Heart left ventricle (tissue), 16 donors: ENCODE data around the gene CUX1. TPM values are rescaled to one million over a fixed set of nuclear protein-coding genes. Genes with fewer than 3 reads are reported as not detected.

ENCODE experiments used
- ATAC-seq, 4 donors: fragments of 200-7000 bp; cut with Tn5 transposase; one replicate each; pipeline ENCODE4 v1.9.1; 2020 to 2022; ENCODE audit warnings: moderate library complexity in 4 of 4, mild to moderate bottlenecking in 3 of 4, moderate number of reproducible peaks in 1 of 4
- DNase-seq, 5 donors: peaks; one replicate each; pipeline ENCODE4 v3.0.0-alpha.2; 2020
- H3K27ac ChIP-seq, 12 donors: fragments of 200-600 bp; sonication (generic) in 4 of 12; one replicate each; pipeline versions ENCODE4 v1.5.0 to v1.8.0; 2016 to 2022; ENCODE audit warnings: mild to moderate bottlenecking in 2 of 12
- H3K27me3 ChIP-seq, 9 donors: fragments of 200-600 bp; sonication (generic) in 2 of 9; one replicate each; pipeline versions ENCODE4 v1.5.1 to v1.8.0; 2016 to 2022; ENCODE audit warnings: mild to moderate bottlenecking in 3 of 9
- H3K36me3 ChIP-seq, 9 donors: fragments of 200-600 bp; sonication (generic) in 2 of 9; one replicate each; pipeline versions ENCODE4 v1.5.0 to v1.8.0; 2018 to 2022; ENCODE audit warnings: mild to moderate bottlenecking in 2 of 9
- H3K4me1 ChIP-seq, 12 donors: fragments of 200-600 bp; sonication (generic) in 4 of 12; one replicate each; pipeline versions ENCODE4 v1.5.0 to v1.8.0; 2016 to 2022; ENCODE audit warnings: mild to moderate bottlenecking in 3 of 12
- H3K4me3 ChIP-seq, 12 donors: fragments of 200-600 bp; sonication (generic) in 4 of 12; one replicate each; pipeline versions ENCODE4 v1.5.0 to v1.8.0; 2017 to 2022; ENCODE audit warnings: mild to moderate bottlenecking in 9 of 12, moderate library complexity in 4 of 12
- H3K9me3 ChIP-seq, 12 donors: fragments of 200-600 bp; sonication (generic) in 4 of 12; one replicate each; pipeline versions ENCODE4 v1.5.0 to v1.8.0; 2016 to 2022; ENCODE audit warnings: mild to moderate bottlenecking in 1 of 12
- CTCF ChIP-seq, 12 donors: fragments of 200-600 bp; sonication (generic) in 4 of 12; IDR thresholded peaks; one replicate each; pipeline versions ENCODE4 v1.5.0 to v1.8.0; 2018 to 2022; ENCODE audit warnings: antibody characterized with exemption in 12 of 12, mild to moderate bottlenecking in 5 of 12
- POLR2A ChIP-seq, 2 donors: fragments of 450-650 bp; IDR thresholded peaks; one replicate each; pipeline ENCODE4 v1.6.1; 2017; ENCODE audit warnings: antibody characterized with exemption in 2 of 2, mild to moderate bottlenecking in 2 of 2, moderate library complexity in 2 of 2
- WGBS, 4 donors: extraction: QIAGEN DNeasy Blood & Tissue Kit in 2 of 4; methylation state at CpG; one replicate each; pipeline versions ENCODE4 v1.1.5 to v1.1.7; 2013 to 2018; 5-methylcytosine and 5-hydroxymethylcytosine counted together
- intact Hi-C, 10 donors: fragments of 100-400 bp; cut with DNase I; formaldehyde crosslinking; loops; one replicate each; pipeline versions ENCODE4 v1.11.1 to v1.14.2; 2022
- polyA plus RNA-seq, 2 donors: library from polyadenylated mRNA; stranded (reverse); fragments of 200-250 nt; gene quantifications; one replicate each; pipeline ENCODE4 v1.2.3, GENCODE V29; 2013
- total RNA-seq, 9 donors: library from RNA; depleted of rRNA in 2 of 9; stranded (reverse); fragments of >200 nt in 2 of 9; fragmentation: NEBNext Ultra II Directional in 3 of 9; extraction: Animal tissue kit (Norgen Biotek cat#: 25700) in 3 of 9; gene quantifications; one replicate each; pipeline versions ENCODE4 v1.1.0 to v1.2.4, GENCODE V29; 2016 to 2023
- donor health status: ischemic (EF 13 %, LVEDD 7.1; RV severe dilation, severe dysfunction).
- donor health status: healthy with polysubstance abuse.
- donor health status: DM: no; HTN: yes; CAD: no.
- donor health status: DM: no; HTN: no; CAD: no.
- donor health status: ischemic (EF 25% LVEDD 6.9; RV normal size, moderate dysfunction).
- donor health status: ischemic (EF 25% LVEDD 5.7; RV mildly dilated, moderate dysfunction).
- donor health status: healthy.
- donor health status: DM: yes; HTN: yes; CAD: no.
- donor health status: ischemic (EF 35%, LVEDD 5.7; RV mildly dilated, moderate dysfunction).
- donor health status: nonischemic (EF 11% LVEDD 7.7; RV severe dilation, severe dysfunction).
- donor health status: DM: yes; HTN: yes; CAD: no.
- donor health status: PGD.
- donor health status: ischemic (EF 29% LVEDD 5.4; RV normal size, mild dysfunction).
- donor health status: nonischemic (EF 23%, LVEDD 6.1; RV moderate dilation, normal function).

The CUX1 gene
- total and polyA plus RNA-seq, 11 donors, result 51.9 to 173 (median 122) TPM

GRCh38 chr7:101947899-101948298 is 130.5 kb downstream of the CUX1 start:
- Histone ChIP-seq H3K36me3 (no peaks in the 10 kb centered on the region), H3K4me1 (peaks cover 2 to 66% (median 39%) of the 10 kb centered on the region in 12 donors), H3K9me3 (no peaks in the 10 kb centered on the region), H3K27me3 (no peaks in the 10 kb centered on the region), H3K4me3 (peak overlapping the region in 2 of 12 donors; percentile 5 to 11), H3K27ac (peak overlapping the region; percentile 67 to 90 (median 78))
- 12 to 26% (median 20%) methylated on average over 10 of the region's 10 CpGs for WGBS, 4 donors
- ATAC-seq (peak; percentile 63 to 80 (median 74)), DNase-seq (peak; percentile 81 to 89 (median 85))
- TF ChIP-seq CTCF (IDR thresholded peaks at IDR 0.05) (no peak), POLR2A (IDR thresholded peaks at IDR 0.05) (no peak)
- intact Hi-C loops, result no loop called here

GRCh38 chr7:101948650-101949049 is 131.2 kb downstream of the CUX1 start:
- TF ChIP-seq CTCF (IDR thresholded peaks at IDR 0.05), result no peak
- no peak for TF ChIP-seq POLR2A (IDR thresholded peaks at IDR 0.05)
- intact Hi-C loops, result no loop called here
- peak in 1 of 5 donors; percentile 60 for DNase-seq
- H3K27ac ChIP-seq, result peak overlapping the region; percentile 67 to 90 (median 78)
- no peaks in the 10 kb centered on the region for H3K9me3 ChIP-seq
- no peak overlapping the region for H3K4me3 ChIP-seq
- H3K27me3 ChIP-seq, result no peaks in the 10 kb centered on the region
- H3K36me3 ChIP-seq, result no peaks in the 10 kb centered on the region
- WGBS, 4 donors, result 56 to 66% (median 60%) methylated on average over 3 to 4 of the region's 4 CpGs
- ATAC-seq, result peak; percentile 5 to 40 (median 21)
- peaks cover 2 to 66% (median 44%) of the 10 kb centered on the region in 12 donors for H3K4me1 ChIP-seq

GRCh38 chr7:101950450-101951119 is 133.2 kb downstream of the CUX1 start:
- no peaks in the 10 kb centered on the region for H3K9me3 ChIP-seq
- no peaks in the 10 kb centered on the region for H3K27me3 ChIP-seq
- intact Hi-C loops, result loop anchor here in 1 of 10 donors (10.0 kb wide), 1 partner anchor 74 kb away; no protein-coding TSS in a partner anchor
- DNase-seq (no peak), ATAC-seq (no peak)
- no peaks in the 10 kb centered on the region for H3K36me3 ChIP-seq
- H3K4me3 ChIP-seq, result no peak overlapping the region
- 66 to 79% (median 71%) methylated on average over 4 of the region's 4 CpGs for WGBS, 4 donors
- TF ChIP-seq CTCF (IDR thresholded peaks at IDR 0.05), result no peak
- TF ChIP-seq POLR2A (IDR thresholded peaks at IDR 0.05), result no peak
- H3K4me1 ChIP-seq, result peaks cover 2 to 67% (median 52%) of the 10 kb centered on the region in 12 donors
- peak overlapping the region in 8 of 12 donors; percentile 6 to 90 (median 32) for H3K27ac ChIP-seq

- no peak for DNase-seq
- H3K27ac ChIP-seq, result peak overlapping the region in 4 of 12 donors; percentile 31 to 90 (median 84)
- TF ChIP-seq POLR2A (IDR thresholded peaks at IDR 0.05), result no peak
- TF ChIP-seq CTCF (IDR thresholded peaks at IDR 0.05), result no peak
- intact Hi-C loops, result loop anchor here in 1 of 10 donors (10.0 kb wide), 1 partner anchor 73 kb away; no protein-coding TSS in a partner anchor
- H3K4me1 ChIP-seq, result peaks cover 2 to 72% (median 54%) of the 10 kb centered on the region in 12 donors
- 94 to 96% (median 95%) methylated on average over 6 of the region's 6 CpGs for WGBS, 4 donors
- no peaks in the 10 kb centered on the region for H3K36me3 ChIP-seq
- ATAC-seq, result no peak
- no peak overlapping the region for H3K4me3 ChIP-seq
- no peaks in the 10 kb centered on the region for H3K27me3 ChIP-seq
- no peaks in the 10 kb centered on the region for H3K9me3 ChIP-seq
Measured at GRCh38 chr7:101951757-101952156, 134.3 kb downstream of the CUX1 start.
